ENCODE data around the gene SAA1.

DNA sequence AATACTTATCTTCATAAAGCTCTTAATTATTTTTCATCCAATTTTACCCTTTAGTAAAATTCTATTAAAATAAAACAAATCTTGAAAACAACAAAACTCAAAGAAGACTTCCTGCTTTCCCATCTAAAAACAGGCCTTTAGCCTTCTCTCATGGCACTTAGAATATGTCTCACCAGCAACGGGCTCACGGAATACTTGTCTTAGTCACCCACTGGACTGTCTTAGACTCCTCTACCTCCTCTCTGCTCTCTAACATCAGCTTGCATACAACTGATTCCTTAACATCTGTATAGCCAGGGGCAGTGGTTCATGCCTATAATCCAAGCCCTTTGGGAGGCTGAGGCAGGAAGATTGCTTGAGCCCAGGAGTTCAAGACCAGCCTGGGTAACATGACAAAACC lies 42.2 kb downstream of the SAA1 start:
- TF ChIP-seq, protein P1, sequence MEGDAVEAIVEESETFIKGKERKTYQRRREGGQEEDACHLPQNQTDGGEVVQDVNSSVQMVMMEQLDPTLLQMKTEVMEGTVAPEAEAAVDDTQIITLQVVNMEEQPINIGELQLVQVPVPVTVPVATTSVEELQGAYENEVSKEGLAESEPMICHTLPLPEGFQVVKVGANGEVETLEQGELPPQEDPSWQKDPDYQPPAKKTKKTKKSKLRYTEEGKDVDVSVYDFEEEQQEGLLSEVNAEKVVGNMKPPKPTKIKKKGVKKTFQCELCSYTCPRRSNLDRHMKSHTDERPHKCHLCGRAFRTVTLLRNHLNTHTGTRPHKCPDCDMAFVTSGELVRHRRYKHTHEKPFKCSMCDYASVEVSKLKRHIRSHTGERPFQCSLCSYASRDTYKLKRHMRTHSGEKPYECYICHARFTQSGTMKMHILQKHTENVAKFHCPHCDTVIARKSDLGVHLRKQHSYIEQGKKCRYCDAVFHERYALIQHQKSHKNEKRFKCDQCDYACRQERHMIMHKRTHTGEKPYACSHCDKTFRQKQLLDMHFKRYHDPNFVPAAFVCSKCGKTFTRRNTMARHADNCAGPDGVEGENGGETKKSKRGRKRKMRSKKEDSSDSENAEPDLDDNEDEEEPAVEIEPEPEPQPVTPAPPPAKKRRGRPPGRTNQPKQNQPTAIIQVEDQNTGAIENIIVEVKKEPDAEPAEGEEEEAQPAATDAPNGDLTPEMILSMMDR (IDR thresholded peaks at IDR 0.05; ENCODE audit: borderline replicate concordance, extremely low read depth, low read length, poor library complexity, severe bottlenecking): no peak
- TF ChIP-seq EZH2 (IDR thresholded peaks at IDR 0.05; ENCODE audit: borderline replicate concordance, low read depth, low read length, severe bottlenecking): no peak

Data from DND-41 (cell line).